A549 (cell line): ENCODE results near the gene N4BP2. TPM values are rescaled to one million over a fixed set of nuclear protein-coding genes. Genes with fewer than 3 reads are reported as not detected.

Source experiments
- ATAC-seq, 2 experiments: fragments of 200-7000 bp in 1 of 2; fragments of >200 bp in 1 of 2; cut with Nextera tagmentation in 1 of 2; cut with Tn5 transposase in 1 of 2; 3 replicates each; pipeline versions ENCODE4 v1.8.0 to v1.9.1; 2018 to 2020; ENCODE audit warnings: mild to moderate bottlenecking in 1 of 2, moderate library complexity in 1 of 2
- CTCF ChIA-PET: fragments of 300-600 bp; sonication (Branson Sonifier 250); formaldehyde crosslinking; extraction: SDS; loops from one replicate; lab custom pipeline; 2021; ENCODE audit warnings: antibody characterized with exemption, inconsistent platforms; lab: Yijun Ruan, JAX
- POLR2A ChIA-PET: fragments of 350-600 bp; formaldehyde crosslinking; extraction: SDS; loops from one replicate; lab custom pipeline; 2021; ENCODE audit warnings: antibody characterized with exemption, inconsistent platforms; lab: Yijun Ruan, JAX
- DNase-seq, 2 experiments: peaks; one replicate each; pipeline versions ENCODE4 v3.0.0 to v3.0.0-alpha.2; 2011 to 2016; ENCODE audit warnings: low read depth in 1 of 2, low spot score in 1 of 2
- FAIRE-seq: peaks from 2 replicates; lab custom pipeline; 2011; peaks lifted over from hg19 to GRCh38; lab: Jason Lieb, UNC
- H3K27ac ChIP-seq, 2 experiments: fragments of >200 bp; sonication (Bioruptor Twin); formaldehyde crosslinking; 3 replicates each; pipeline ENCODE4 v1.5.1; 2016 to 2017
- H3K4me1 ChIP-seq: fragments of >200 bp; sonication (Bioruptor Twin); formaldehyde crosslinking; 3 replicates; pipeline ENCODE4 v1.6.1; 2016
- H3K4me2 ChIP-seq: fragments of >200 bp; sonication (Bioruptor Twin); formaldehyde crosslinking; 3 replicates; pipeline ENCODE4 v1.6.1; 2016
- H3K4me3 ChIP-seq: fragments of >200 bp; sonication (Bioruptor Twin); formaldehyde crosslinking; 3 replicates; pipeline ENCODE4 v1.5.1; 2016
- H3K9me3 ChIP-seq: fragments of >200 bp; sonication (Bioruptor Twin); formaldehyde crosslinking; 3 replicates; pipeline ENCODE4 v1.6.1; 2016
- CBX2 ChIP-seq: fragments of 200-600 bp; sonication (generic); IDR thresholded peaks from 2 replicates; pipeline ENCODE4 v1.6.1; 2016; ENCODE audit warnings: low read depth, mild to moderate bottlenecking, borderline replicate concordance
- CBX8 ChIP-seq: fragments of 200-600 bp; sonication (generic); IDR thresholded peaks from 2 replicates; pipeline ENCODE4 v1.6.1; 2016
- CHD4 ChIP-seq: fragments of 200-600 bp; sonication (generic); IDR thresholded peaks from 2 replicates; pipeline ENCODE4 v1.6.1; 2016; ENCODE audit warnings: antibody characterized with exemption, mild to moderate bottlenecking, borderline replicate concordance
- EP300 ChIP-seq, 2 experiments: fragments of >200 bp; sonication (Bioruptor Twin); formaldehyde crosslinking; IDR thresholded peaks; 2 replicates in 1 of 2; 3 replicates in 1 of 2; pipeline ENCODE4 v1.6.1; 2016 to 2017
- FOSB ChIP-seq: fragments of 250-450 bp; sonication (Bioruptor Pico); IDR thresholded peaks from 2 replicates; pipeline ENCODE4 v1.5.0; 2020; ENCODE audit warnings: mild to moderate bottlenecking, moderate library complexity
- HEYL ChIP-seq: fragments of 250-450 bp; sonication (Bioruptor Pico); IDR thresholded peaks from 2 replicates; pipeline ENCODE4 v1.8.0; 2021; ENCODE audit warnings: mild to moderate bottlenecking, moderate library complexity
- HOXB5 ChIP-seq: fragments of 250-450 bp; sonication (Bioruptor Pico); IDR thresholded peaks from 2 replicates; pipeline ENCODE4 v1.5.0; 2020; ENCODE audit warnings: mild to moderate bottlenecking, moderate library complexity
- JUNB ChIP-seq: fragments of >200 bp; sonication (Bioruptor Twin); formaldehyde crosslinking; IDR thresholded peaks from 2 replicates; pipeline ENCODE4 v1.6.1; 2016
- KDM5A ChIP-seq: fragments of 200-600 bp; sonication (generic); IDR thresholded peaks from 2 replicates; pipeline ENCODE4 v1.6.1; 2016; ENCODE audit warnings: antibody characterized with exemption, mild to moderate bottlenecking
- MAFK ChIP-seq: fragments of 450-650 bp; IDR thresholded peaks from 2 replicates; pipeline ENCODE4 v1.6.1; 2014; ENCODE audit not compliant: partially characterized antibody
- MAZ ChIP-seq: fragments of 150-350 bp; IDR thresholded peaks from 2 replicates; pipeline ENCODE4 v1.6.1; 2014; ENCODE audit warnings: antibody characterized with exemption, low read depth, low read length, borderline replicate concordance
- NPAS2 ChIP-seq: fragments of 250-450 bp; sonication (Bioruptor Pico); IDR thresholded peaks from 2 replicates; pipeline ENCODE4 v1.8.0; 2022; ENCODE audit warnings: mild to moderate bottlenecking, moderate library complexity, borderline replicate concordance
- NR3C1 ChIP-seq: fragments of >200 bp; sonication (Bioruptor Twin); formaldehyde crosslinking; IDR thresholded peaks from 3 replicates; pipeline ENCODE4 v1.6.1; 2017
- RNF2 ChIP-seq: fragments of 200-600 bp; sonication (generic); IDR thresholded peaks from 2 replicates; pipeline ENCODE4 v1.6.1; 2016; ENCODE audit warnings: low read depth, mild to moderate bottlenecking, antibody characterized with exemption, moderate library complexity, borderline replicate concordance
- SMC3 ChIP-seq: fragments of >200 bp; sonication (Bioruptor Twin); formaldehyde crosslinking; IDR thresholded peaks from 3 replicates; pipeline ENCODE4 v1.6.1; 2018; ENCODE audit warnings: inconsistent platforms
- SREBF2 ChIP-seq: fragments of 450-650 bp; IDR thresholded peaks from 2 replicates; pipeline ENCODE4 v1.6.1; 2014; ENCODE audit warnings: mild to moderate bottlenecking, moderate library complexity
- TFCP2L1 ChIP-seq: fragments of 250-450 bp; sonication (Bioruptor Pico); IDR thresholded peaks from 2 replicates; pipeline ENCODE4 v1.5.0; 2021; ENCODE audit warnings: mild to moderate bottlenecking
- TP53 ChIP-seq: fragments of 250-450 bp; sonication (Bioruptor Pico); IDR thresholded peaks from 2 replicates; pipeline ENCODE4 v1.5.0; 2021; ENCODE audit warnings: mild to moderate bottlenecking, moderate library complexity
- ZC3H11A ChIP-seq: fragments of 450-650 bp; IDR thresholded peaks from 2 replicates; pipeline ENCODE4 v1.6.1; 2014; ENCODE audit warnings: antibody characterized with exemption, mild to moderate bottlenecking
- WGBS: methylation state at CpG from one replicate; pipeline ENCODE4 v1.1.6; 2017; ENCODE audit errors: missing lambda C conversion rate; 5-methylcytosine and 5-hydroxymethylcytosine counted together
- polyA minus RNA-seq: library from RNA; depleted of rRNA, polyadenylated mRNA; stranded (reverse); fragments of >200 nt; gene quantifications from 2 replicates; pipeline ENCODE4 v1.2.3, GENCODE V29; 2011; rRNA and poly(A)+ RNA removed
- polyA plus RNA-seq, 4 experiments: library from polyadenylated mRNA; depleted of rRNA in 3 of 4; stranded (reverse); fragments of >200 nt; fragmentation: RNase III in 1 of 4; extraction: RNeasy Plus Mini Kit Qiagen cat#74134 plus additional on column Dnase treatment in 1 of 4; gene quantifications; 2 replicates in 3 of 4; 3 replicates in 1 of 4; pipeline ENCODE4 v1.2.3, GENCODE V29; 2011 to 2017
- TF ChIP-seq, protein P1 (sequence below): IDR thresholded peaks from 2 replicates; pipeline ENCODE4 v1.6.1; 2012; ENCODE audit warnings: low read depth, borderline replicate concordance
- TF ChIP-seq, protein P2 (sequence below): fragments of 200-600 bp; sonication (generic); IDR thresholded peaks from 2 replicates; pipeline ENCODE4 v1.6.1; 2016; ENCODE audit warnings: antibody characterized with exemption, mild to moderate bottlenecking, moderate library complexity
- TF ChIP-seq, protein P3 (sequence below): fragments of 250-450 bp; sonication (Bioruptor Pico); IDR thresholded peaks from 2 replicates; pipeline ENCODE4 v1.5.0; 2020; ENCODE audit warnings: low read depth, mild to moderate bottlenecking, moderate library complexity
- TF ChIP-seq, protein P4 (sequence below): IDR thresholded peaks from 2 replicates; pipeline ENCODE4 v1.6.1; 2012
- TF ChIP-seq, protein P5 (sequence below): fragments of 150-350 bp; IDR thresholded peaks from 2 replicates; pipeline ENCODE4 v1.6.1; 2014; ENCODE audit warnings: low read depth, mild to moderate bottlenecking, low read length
- TF ChIP-seq, protein P6 (sequence below): IDR thresholded peaks from 2 replicates; pipeline ENCODE4 v1.6.1; 2012
- TF ChIP-seq, protein P7 (sequence below): fragments of >200 bp; sonication (Bioruptor Twin); formaldehyde crosslinking; IDR thresholded peaks from 3 replicates; pipeline ENCODE4 v1.5.1; 2016
- TF ChIP-seq, protein P8 (sequence below): fragments of >200 bp; sonication (Bioruptor Twin); formaldehyde crosslinking; IDR thresholded peaks from 3 replicates; pipeline ENCODE4 v1.6.1; 2016

The N4BP2 gene
- polyA plus RNA-seq (2011; rRNA removed) = 8.3 and 10.4 TPM in 2 replicates
- 0.77 and 0.84 TPM in 2 replicates for polyA plus RNA-seq (2012; cell fraction: cytosol; rRNA removed)
- 0.58 and 0.89 TPM in 2 replicates for polyA plus RNA-seq (2012; cell fraction: nucleus; rRNA removed)
- polyA plus RNA-seq (2017; fragmentation: RNase III; extraction: RNeasy Plus Mini Kit Qiagen cat#74134 plus additional on column Dnase treatment) = 2.6 to 3.0 TPM (median 2.7 TPM) in 3 replicates
- polyA minus RNA-seq = 6.3 and 6.6 TPM in 2 replicates

DNA sequence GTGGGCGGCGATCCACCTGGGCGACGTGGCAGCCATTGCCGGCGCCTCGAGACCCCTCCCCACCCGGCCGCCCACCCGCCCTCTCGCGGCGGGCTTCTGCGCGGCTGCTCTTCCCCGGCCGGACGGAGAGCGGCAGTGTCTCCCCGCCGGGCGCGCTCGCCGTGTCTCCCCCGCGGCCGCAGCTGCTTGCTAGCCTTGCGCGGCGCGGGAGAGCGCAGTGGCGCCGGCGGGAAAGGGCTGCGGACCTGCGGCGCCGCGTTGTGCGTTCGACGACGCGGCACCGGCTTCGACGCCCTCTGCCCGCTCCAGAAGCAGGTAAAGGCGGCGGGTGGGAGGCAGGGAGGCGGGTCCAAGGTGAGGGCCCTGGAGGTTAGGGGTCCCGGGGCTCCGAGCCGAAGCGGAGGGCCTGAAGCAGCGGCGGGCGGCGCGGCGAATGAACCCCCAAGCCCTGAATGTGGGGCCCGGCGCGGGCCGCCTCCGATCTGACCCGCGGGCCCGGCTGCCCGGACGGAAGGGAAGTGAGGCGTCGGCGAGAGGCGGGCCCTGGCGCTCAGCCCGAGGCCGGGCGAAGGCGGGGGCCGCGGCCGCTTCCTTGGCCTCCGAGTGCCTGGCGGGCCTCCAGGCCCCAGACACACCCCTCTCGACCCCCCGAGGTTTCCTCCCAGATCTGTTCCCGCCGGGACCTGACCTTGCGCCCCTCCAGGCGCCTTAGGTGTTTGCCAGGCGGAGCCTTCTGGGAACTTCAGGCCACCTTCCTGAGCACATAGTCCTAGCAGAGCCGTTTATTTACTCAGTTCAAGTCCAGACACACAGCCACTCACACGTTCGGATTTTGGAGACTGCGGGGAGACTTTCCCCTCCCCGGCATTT is at the start of gene N4BP2:
Gene N4BP2 (plus strand): TSS at position 135 of the 870 bp plus-strand sequence. CDS start 40,491 bp downstream, outside the sequence.
- WGBS = 0% methylated on average over 5 of the region's 99 CpGs
- ATAC-seq = peak; percentile 82
- Histone ChIP-seq H3K4me3 (peak within 1 kb of the TSS; percentile 78), H3K9me3 (no peaks in the 10 kb centered on the region), H3K4me2 (peak within 1 kb of the TSS; percentile 77), H3K27ac (peak within 1 kb of the TSS; percentile 100), H3K4me1 (peaks cover 11% of the 10 kb centered on the region; the same call in 2 of the 3 replicates)
- CTCF ChIA-PET = interaction anchor here (0.6 to 1.9 kb wide), 17 partner anchors 10 to 695 kb away, joined by 3 to 14 read pairs (median 3); partner anchors contain the start of gene PDS5A
- no peak for FAIRE-seq
- POLR2A ChIA-PET = interaction anchor here (0.6 to 4.5 kb wide), 12 partner anchors 11 to 520 kb away, joined by 3 to 61 read pairs (median 4); no protein-coding TSS in a partner anchor
- peak; percentile 59 to 91 for DNase-seq
- TF ChIP-seq SREBF2 (no peak), JUNB (0 out of 2 replicates have a peak, but pooled peaks have one; percentile 33), KDM5A (no peak), HEYL (CRISPR knock-in tag) (no peak), HOXB5 (peak; percentile 44), CBX2 (no peak), SMC3 (peak; percentile 73), NR3C1 (no peak), FOSB (CRISPR knock-in tag) (no peak), CBX8 (no peak), MAFK (no peak), RNF2 (no peak), MAZ (no peak), TFCP2L1 (CRISPR knock-in tag) (peak; percentile 12; the same call in 1 of the 2 replicates), NPAS2 (no peak), ZC3H11A (no peak), EP300 (IDR thresholded peaks at IDR 0.05) (0 out of 5 replicates have a peak, but pooled peaks of 1 of the 2 experiments have one; percentile 20), CHD4 (no peak), TP53 (CRISPR knock-in tag) (no peak)
- TF ChIP-seq, protein P1, sequence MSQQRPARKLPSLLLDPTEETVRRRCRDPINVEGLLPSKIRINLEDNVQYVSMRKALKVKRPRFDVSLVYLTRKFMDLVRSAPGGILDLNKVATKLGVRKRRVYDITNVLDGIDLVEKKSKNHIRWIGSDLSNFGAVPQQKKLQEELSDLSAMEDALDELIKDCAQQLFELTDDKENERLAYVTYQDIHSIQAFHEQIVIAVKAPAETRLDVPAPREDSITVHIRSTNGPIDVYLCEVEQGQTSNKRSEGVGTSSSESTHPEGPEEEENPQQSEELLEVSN = peak; percentile 88
- TF ChIP-seq, protein P2, sequence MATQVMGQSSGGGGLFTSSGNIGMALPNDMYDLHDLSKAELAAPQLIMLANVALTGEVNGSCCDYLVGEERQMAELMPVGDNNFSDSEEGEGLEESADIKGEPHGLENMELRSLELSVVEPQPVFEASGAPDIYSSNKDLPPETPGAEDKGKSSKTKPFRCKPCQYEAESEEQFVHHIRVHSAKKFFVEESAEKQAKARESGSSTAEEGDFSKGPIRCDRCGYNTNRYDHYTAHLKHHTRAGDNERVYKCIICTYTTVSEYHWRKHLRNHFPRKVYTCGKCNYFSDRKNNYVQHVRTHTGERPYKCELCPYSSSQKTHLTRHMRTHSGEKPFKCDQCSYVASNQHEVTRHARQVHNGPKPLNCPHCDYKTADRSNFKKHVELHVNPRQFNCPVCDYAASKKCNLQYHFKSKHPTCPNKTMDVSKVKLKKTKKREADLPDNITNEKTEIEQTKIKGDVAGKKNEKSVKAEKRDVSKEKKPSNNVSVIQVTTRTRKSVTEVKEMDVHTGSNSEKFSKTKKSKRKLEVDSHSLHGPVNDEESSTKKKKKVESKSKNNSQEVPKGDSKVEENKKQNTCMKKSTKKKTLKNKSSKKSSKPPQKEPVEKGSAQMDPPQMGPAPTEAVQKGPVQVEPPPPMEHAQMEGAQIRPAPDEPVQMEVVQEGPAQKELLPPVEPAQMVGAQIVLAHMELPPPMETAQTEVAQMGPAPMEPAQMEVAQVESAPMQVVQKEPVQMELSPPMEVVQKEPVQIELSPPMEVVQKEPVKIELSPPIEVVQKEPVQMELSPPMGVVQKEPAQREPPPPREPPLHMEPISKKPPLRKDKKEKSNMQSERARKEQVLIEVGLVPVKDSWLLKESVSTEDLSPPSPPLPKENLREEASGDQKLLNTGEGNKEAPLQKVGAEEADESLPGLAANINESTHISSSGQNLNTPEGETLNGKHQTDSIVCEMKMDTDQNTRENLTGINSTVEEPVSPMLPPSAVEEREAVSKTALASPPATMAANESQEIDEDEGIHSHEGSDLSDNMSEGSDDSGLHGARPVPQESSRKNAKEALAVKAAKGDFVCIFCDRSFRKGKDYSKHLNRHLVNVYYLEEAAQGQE = no peak
- TF ChIP-seq, protein P3, sequence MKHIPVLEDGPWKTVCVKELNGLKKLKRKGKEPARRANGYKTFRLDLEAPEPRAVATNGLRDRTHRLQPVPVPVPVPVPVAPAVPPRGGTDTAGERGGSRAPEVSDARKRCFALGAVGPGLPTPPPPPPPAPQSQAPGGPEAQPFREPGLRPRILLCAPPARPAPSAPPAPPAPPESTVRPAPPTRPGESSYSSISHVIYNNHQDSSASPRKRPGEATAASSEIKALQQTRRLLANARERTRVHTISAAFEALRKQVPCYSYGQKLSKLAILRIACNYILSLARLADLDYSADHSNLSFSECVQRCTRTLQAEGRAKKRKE (CRISPR knock-in tag) = no peak
- TF ChIP-seq, protein P4, sequence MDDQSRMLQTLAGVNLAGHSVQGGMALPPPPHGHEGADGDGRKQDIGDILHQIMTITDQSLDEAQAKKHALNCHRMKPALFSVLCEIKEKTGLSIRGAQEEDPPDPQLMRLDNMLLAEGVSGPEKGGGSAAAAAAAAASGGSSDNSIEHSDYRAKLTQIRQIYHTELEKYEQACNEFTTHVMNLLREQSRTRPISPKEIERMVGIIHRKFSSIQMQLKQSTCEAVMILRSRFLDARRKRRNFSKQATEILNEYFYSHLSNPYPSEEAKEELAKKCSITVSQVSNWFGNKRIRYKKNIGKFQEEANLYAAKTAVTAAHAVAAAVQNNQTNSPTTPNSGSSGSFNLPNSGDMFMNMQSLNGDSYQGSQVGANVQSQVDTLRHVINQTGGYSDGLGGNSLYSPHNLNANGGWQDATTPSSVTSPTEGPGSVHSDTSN = no peak
- TF ChIP-seq, protein P5, sequence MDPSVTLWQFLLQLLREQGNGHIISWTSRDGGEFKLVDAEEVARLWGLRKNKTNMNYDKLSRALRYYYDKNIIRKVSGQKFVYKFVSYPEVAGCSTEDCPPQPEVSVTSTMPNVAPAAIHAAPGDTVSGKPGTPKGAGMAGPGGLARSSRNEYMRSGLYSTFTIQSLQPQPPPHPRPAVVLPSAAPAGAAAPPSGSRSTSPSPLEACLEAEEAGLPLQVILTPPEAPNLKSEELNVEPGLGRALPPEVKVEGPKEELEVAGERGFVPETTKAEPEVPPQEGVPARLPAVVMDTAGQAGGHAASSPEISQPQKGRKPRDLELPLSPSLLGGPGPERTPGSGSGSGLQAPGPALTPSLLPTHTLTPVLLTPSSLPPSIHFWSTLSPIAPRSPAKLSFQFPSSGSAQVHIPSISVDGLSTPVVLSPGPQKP = no peak
- TF ChIP-seq, protein P6, sequence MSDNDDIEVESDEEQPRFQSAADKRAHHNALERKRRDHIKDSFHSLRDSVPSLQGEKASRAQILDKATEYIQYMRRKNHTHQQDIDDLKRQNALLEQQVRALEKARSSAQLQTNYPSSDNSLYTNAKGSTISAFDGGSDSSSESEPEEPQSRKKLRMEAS = peak; percentile 54
- TF ChIP-seq, protein P7, sequence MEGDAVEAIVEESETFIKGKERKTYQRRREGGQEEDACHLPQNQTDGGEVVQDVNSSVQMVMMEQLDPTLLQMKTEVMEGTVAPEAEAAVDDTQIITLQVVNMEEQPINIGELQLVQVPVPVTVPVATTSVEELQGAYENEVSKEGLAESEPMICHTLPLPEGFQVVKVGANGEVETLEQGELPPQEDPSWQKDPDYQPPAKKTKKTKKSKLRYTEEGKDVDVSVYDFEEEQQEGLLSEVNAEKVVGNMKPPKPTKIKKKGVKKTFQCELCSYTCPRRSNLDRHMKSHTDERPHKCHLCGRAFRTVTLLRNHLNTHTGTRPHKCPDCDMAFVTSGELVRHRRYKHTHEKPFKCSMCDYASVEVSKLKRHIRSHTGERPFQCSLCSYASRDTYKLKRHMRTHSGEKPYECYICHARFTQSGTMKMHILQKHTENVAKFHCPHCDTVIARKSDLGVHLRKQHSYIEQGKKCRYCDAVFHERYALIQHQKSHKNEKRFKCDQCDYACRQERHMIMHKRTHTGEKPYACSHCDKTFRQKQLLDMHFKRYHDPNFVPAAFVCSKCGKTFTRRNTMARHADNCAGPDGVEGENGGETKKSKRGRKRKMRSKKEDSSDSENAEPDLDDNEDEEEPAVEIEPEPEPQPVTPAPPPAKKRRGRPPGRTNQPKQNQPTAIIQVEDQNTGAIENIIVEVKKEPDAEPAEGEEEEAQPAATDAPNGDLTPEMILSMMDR = peak; percentile 73
- TF ChIP-seq, protein P8, sequence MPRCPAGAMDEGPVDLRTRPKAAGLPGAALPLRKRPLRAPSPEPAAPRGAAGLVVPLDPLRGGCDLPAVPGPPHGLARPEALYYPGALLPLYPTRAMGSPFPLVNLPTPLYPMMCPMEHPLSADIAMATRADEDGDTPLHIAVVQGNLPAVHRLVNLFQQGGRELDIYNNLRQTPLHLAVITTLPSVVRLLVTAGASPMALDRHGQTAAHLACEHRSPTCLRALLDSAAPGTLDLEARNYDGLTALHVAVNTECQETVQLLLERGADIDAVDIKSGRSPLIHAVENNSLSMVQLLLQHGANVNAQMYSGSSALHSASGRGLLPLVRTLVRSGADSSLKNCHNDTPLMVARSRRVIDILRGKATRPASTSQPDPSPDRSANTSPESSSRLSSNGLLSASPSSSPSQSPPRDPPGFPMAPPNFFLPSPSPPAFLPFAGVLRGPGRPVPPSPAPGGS = no peak; the same call in 2 of the 3 replicates
